ENCODE results near the gene THSD4.

THSD4 gene

DNA sequence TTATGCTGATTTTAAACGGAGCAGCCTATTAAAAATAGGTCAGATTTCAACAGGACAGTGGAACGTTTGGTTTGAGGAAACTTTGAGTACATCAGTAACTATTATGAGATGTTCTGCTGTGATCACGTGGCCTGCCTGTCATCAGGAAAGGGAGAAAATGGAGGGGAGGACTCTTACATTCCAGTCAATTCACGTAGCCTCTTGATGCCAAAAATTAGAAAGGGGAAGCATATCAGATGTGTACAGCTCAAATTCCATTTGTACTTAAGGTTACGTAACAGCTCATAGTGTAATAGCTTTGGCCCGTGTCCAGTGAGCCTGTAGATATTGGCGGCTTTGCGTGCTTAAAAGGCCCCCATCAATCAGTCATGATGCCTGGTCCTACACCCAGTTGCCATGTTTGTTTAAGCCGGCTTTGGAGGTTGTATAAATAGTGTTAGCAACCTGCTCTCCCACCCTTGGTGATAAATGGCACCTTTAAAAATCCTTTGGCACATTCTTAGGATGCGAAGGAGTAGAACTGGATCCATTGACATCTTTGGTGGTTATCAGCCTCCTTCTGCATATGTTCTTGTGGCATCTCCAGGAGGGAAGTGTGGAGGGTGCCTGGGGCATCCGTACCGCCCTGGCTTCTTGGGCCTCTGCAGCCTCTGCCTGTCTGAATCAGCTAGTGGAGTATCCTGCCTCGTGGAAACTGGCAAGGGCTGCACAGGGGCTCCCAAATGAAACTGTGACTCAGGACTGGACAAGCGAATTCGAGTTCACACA is 163.9 kb downstream of the THSD4 start:
- Histone ChIP-seq H3K79me2 (ENCODE audit: insufficient read depth, low read length) (no peaks in the 10 kb centered on the region), H3K27me3 (ENCODE audit: insufficient read depth, low read length, poor library complexity, severe bottlenecking) (peaks cover 4% of the 10 kb centered on the region), H3F3A (ENCODE audit: low read depth) (no peaks in the 10 kb centered on the region), H3K9me2 (replicated peaks; ENCODE audit: low read depth, low read length) (no peaks in the 10 kb centered on the region), H2AFZ (ENCODE audit: low read length) (no peak overlapping the region), H4K20me1 (ENCODE audit: insufficient read depth, low read length, poor library complexity, severe bottlenecking) (no peaks in the 10 kb centered on the region), H3K4me2 (ENCODE audit: low read depth, low read length, poor library complexity, severe bottlenecking) (no peak overlapping the region), H3K36me3 (ENCODE audit: insufficient read depth, low read length) (no peaks in the 10 kb centered on the region), H3K9me3 (ENCODE audit: insufficient read depth, low read depth, low read length) (no peaks in the 10 kb centered on the region), H3K9ac (ENCODE audit: low read depth, low read length, poor library complexity, severe bottlenecking) (no peak overlapping the region), H3K4me3 (ENCODE audit: low read length, poor library complexity, severe bottlenecking) (no peak overlapping the region), H3K4me1 (ENCODE audit: insufficient read depth, low read length, poor library complexity, severe bottlenecking) (no peaks in the 10 kb centered on the region)
- TF ChIP-seq EZH2phosphoT487 (IDR thresholded peaks at IDR 0.05; ENCODE audit: borderline replicate concordance) (no peak), CTCF (conservative IDR thresholded peaks at IDR 0.05; ENCODE audit: low read length) (no peak)

DNA sequence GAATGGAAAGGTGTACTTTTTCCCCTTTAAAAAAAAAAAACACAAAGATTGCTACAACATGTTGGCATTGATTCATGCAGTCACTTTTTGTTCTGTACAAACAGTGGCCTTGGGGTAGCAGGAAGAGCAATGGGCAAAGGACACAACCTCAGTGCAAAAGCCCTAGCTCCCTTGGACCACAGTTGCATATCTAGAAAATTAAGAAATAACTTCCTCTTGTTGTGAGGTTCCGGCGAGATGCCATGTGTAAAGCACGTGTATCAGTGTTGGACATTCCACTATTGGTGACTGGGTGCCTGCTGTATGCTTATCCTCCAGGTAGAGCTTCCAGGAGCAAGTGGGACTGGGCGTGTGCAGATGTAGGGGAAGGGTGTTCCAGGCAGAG is 164.5 kb downstream of the THSD4 start:
- no peaks in the 10 kb centered on the region for H3K9me3 ChIP-seq (ENCODE audit: insufficient read depth, low read depth, low read length)
- no peaks in the 10 kb centered on the region for H3F3A ChIP-seq (ENCODE audit: low read depth)
- H2AFZ ChIP-seq (ENCODE audit: low read length): no peak overlapping the region
- no peaks in the 10 kb centered on the region for H3K9me2 ChIP-seq (replicated peaks; ENCODE audit: low read depth, low read length)
- H3K79me2 ChIP-seq (ENCODE audit: insufficient read depth, low read length): no peaks in the 10 kb centered on the region
- H3K4me3 ChIP-seq (ENCODE audit: low read length, poor library complexity, severe bottlenecking): no peak overlapping the region
- H3K9ac ChIP-seq (ENCODE audit: low read depth, low read length, poor library complexity, severe bottlenecking): no peak overlapping the region
- TF ChIP-seq EZH2phosphoT487 (IDR thresholded peaks at IDR 0.05; ENCODE audit: borderline replicate concordance) (no peak), CTCF (conservative IDR thresholded peaks at IDR 0.05; ENCODE audit: low read length) (no peak)
- H4K20me1 ChIP-seq (ENCODE audit: insufficient read depth, low read length, poor library complexity, severe bottlenecking): no peaks in the 10 kb centered on the region
- H3K4me1 ChIP-seq (ENCODE audit: insufficient read depth, low read length, poor library complexity, severe bottlenecking): no peaks in the 10 kb centered on the region
- no peaks in the 10 kb centered on the region for H3K36me3 ChIP-seq (ENCODE audit: insufficient read depth, low read length)
- no peak overlapping the region for H3K4me2 ChIP-seq (ENCODE audit: low read depth, low read length, poor library complexity, severe bottlenecking)
- peaks cover 4% of the 10 kb centered on the region for H3K27me3 ChIP-seq (ENCODE audit: insufficient read depth, low read length, poor library complexity, severe bottlenecking)

GRCh38 chr15:71280206-71280605 is 164.9 kb downstream of the THSD4 start:
- no peak overlapping the region for H3K9ac ChIP-seq (ENCODE audit: low read depth, low read length, poor library complexity, severe bottlenecking)
- TF ChIP-seq EZH2phosphoT487 (IDR thresholded peaks at IDR 0.05; ENCODE audit: borderline replicate concordance) (no peak), CTCF (conservative IDR thresholded peaks at IDR 0.05; ENCODE audit: low read length) (no peak)
- H3K36me3 ChIP-seq (ENCODE audit: insufficient read depth, low read length): no peaks in the 10 kb centered on the region
- no peaks in the 10 kb centered on the region for H3F3A ChIP-seq (ENCODE audit: low read depth)
- no peak overlapping the region for H2AFZ ChIP-seq (ENCODE audit: low read length)
- H3K4me3 ChIP-seq (ENCODE audit: low read length, poor library complexity, severe bottlenecking): no peak overlapping the region
- no peak overlapping the region for H3K4me2 ChIP-seq (ENCODE audit: low read depth, low read length, poor library complexity, severe bottlenecking)
- H4K20me1 ChIP-seq (ENCODE audit: insufficient read depth, low read length, poor library complexity, severe bottlenecking): no peaks in the 10 kb centered on the region
- H3K27me3 ChIP-seq (ENCODE audit: insufficient read depth, low read length, poor library complexity, severe bottlenecking): peaks cover 4% of the 10 kb centered on the region
- H3K79me2 ChIP-seq (ENCODE audit: insufficient read depth, low read length): no peaks in the 10 kb centered on the region
- no peaks in the 10 kb centered on the region for H3K4me1 ChIP-seq (ENCODE audit: insufficient read depth, low read length, poor library complexity, severe bottlenecking)
- H3K9me2 ChIP-seq (replicated peaks; ENCODE audit: low read depth, low read length): no peaks in the 10 kb centered on the region
- no peaks in the 10 kb centered on the region for H3K9me3 ChIP-seq (ENCODE audit: insufficient read depth, low read depth, low read length)

Data from Loucy (cell line).